ENCODE results near the gene AXDND1. TPM values are rescaled to one million over a fixed set of nuclear protein-coding genes. Genes with fewer than 3 reads are reported as not detected.
A peak's percentile ranks its signal among the peaks of the same experiment; 100 is the strongest.

AXDND1 gene
- polyA plus RNA-seq, 3 donors = 0.09 TPM; not detected in 2

DNA sequence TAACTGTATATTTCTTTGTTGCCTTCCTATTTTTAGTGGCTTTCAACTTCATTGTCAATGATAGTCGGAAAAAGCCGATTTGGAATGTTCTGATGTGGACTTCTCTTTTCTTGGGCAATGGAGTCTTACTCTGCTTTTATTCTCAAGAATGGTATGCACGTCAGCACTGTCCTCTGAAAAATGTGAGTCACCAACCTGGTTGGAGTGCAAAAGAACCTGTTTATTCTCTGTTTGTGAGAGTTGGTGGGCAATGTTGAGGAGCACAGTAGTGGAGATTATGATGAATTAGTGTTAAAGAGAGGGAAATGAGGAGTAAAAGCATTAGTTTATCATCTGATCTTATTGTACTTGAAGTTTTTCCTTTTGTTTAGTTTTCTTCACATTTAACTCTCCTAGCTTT is 14.5 kb upstream of the AXDND1 start:
- no peaks in the 10 kb centered on the region for H3K27me3 ChIP-seq (ENCODE audit: control insufficient read depth in 2 of 2, insufficient read depth in 2 of 2, low read length in 2 of 2)
- H3K4me1 ChIP-seq (ENCODE audit: control insufficient read depth in 1 of 2, insufficient read depth in 2 of 2, low read length in 2 of 2) = no peaks in the 10 kb centered on the region
- no peak for DNase-seq
- H3K36me3 ChIP-seq (replicated peaks in 1 of 2; ENCODE audit: control insufficient read depth in 1 of 2, insufficient read depth in 2 of 2, low read length in 2 of 2) = peaks cover 77 to 96% of the 10 kb centered on the region in 2 donors
- H3K4me2 ChIP-seq (replicated peaks; ENCODE audit: extremely low read depth, low read length, poor library complexity, severe bottlenecking) = no peak overlapping the region
- Mint-ChIP-seq H3K4me3 (no peak overlapping the region), H3K27ac (peak overlapping the region in 1 of 7 donors; percentile 61), H3K9me3 (no peaks in the 10 kb centered on the region), H3K27me3 (ENCODE audit: low read depth in 3 of 3) (peaks cover 0 to 3% (median 0%) of the 10 kb centered on the region in 3 donors), H3K4me1 (peaks cover 15% of the 10 kb centered on the region), H3K36me3 (peaks cover 73 to 86% of the 10 kb centered on the region in 2 donors)
- TF ChIP-seq, protein P1, sequence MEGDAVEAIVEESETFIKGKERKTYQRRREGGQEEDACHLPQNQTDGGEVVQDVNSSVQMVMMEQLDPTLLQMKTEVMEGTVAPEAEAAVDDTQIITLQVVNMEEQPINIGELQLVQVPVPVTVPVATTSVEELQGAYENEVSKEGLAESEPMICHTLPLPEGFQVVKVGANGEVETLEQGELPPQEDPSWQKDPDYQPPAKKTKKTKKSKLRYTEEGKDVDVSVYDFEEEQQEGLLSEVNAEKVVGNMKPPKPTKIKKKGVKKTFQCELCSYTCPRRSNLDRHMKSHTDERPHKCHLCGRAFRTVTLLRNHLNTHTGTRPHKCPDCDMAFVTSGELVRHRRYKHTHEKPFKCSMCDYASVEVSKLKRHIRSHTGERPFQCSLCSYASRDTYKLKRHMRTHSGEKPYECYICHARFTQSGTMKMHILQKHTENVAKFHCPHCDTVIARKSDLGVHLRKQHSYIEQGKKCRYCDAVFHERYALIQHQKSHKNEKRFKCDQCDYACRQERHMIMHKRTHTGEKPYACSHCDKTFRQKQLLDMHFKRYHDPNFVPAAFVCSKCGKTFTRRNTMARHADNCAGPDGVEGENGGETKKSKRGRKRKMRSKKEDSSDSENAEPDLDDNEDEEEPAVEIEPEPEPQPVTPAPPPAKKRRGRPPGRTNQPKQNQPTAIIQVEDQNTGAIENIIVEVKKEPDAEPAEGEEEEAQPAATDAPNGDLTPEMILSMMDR (IDR thresholded peaks at IDR 0.05) = no peak
- no peak overlapping the region for H3K9ac ChIP-seq (ENCODE audit: insufficient read depth, low read length, poor library complexity, severe bottlenecking)
- no peaks in the 10 kb centered on the region for H3K9me3 ChIP-seq (replicated peaks in 1 of 2; ENCODE audit: control insufficient read depth in 1 of 2, insufficient read depth in 1 of 2, low read length in 2 of 2)
- 100% methylated on average over 1 of the region's 3 CpGs for WGBS (ENCODE audit: insufficient coverage)
- no peaks in the 10 kb centered on the region for H4K20me1 ChIP-seq (ENCODE audit: insufficient read depth, low read length)
- H2AFZ ChIP-seq (ENCODE audit: insufficient read depth, low read depth, low read length, poor library complexity, severe bottlenecking) = no peak overlapping the region
- no peaks in the 10 kb centered on the region for H3K79me2 ChIP-seq (ENCODE audit: insufficient read depth, low read length)
- no peak overlapping the region for H3K4me3 ChIP-seq (replicated peaks in 1 of 3; ENCODE audit: low read depth in 2 of 3, low read length in 3 of 3)
- intact Hi-C loops (cut with micrococcal nuclease) = no loop called here
- peak overlapping the region in 1 of 2 donors; percentile 21 for H3K27ac ChIP-seq (ENCODE audit: low read depth in 1 of 2, low read length in 2 of 2)

DNA sequence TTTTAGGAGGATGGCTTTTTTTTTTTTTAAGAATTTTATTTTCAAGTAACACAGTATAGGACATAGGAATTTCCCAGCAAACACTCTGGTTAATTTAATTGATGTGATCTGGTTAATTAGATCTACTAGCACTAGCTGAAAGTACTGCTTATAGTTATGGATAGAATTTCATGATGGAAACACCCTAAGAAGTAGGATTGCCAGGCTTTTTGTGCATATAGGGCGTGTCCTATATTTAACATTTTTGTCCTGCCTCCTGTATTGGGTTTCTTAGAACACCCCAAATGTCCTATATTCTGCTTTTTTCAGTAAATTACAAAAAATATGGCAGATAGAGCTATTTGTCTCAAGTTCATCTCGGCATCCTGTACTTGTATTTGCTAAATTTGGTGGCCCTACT is 13.5 kb upstream of the AXDND1 start:
- Histone ChIP-seq H3K4me2 (replicated peaks; ENCODE audit: extremely low read depth, low read length, poor library complexity, severe bottlenecking) (no peak overlapping the region), H3K9me3 (replicated peaks in 1 of 2; ENCODE audit: control insufficient read depth in 1 of 2, insufficient read depth in 1 of 2, low read length in 2 of 2) (no peaks in the 10 kb centered on the region), H2AFZ (ENCODE audit: insufficient read depth, low read depth, low read length, poor library complexity, severe bottlenecking) (no peak overlapping the region), H3K79me2 (ENCODE audit: insufficient read depth, low read length) (no peaks in the 10 kb centered on the region), H4K20me1 (ENCODE audit: insufficient read depth, low read length) (no peaks in the 10 kb centered on the region), H3K36me3 (replicated peaks in 1 of 2; ENCODE audit: control insufficient read depth in 1 of 2, insufficient read depth in 2 of 2, low read length in 2 of 2) (peaks cover 72 to 96% of the 10 kb centered on the region in 2 donors), H3K9ac (ENCODE audit: insufficient read depth, low read length, poor library complexity, severe bottlenecking) (no peak overlapping the region), H3K27ac (ENCODE audit: low read depth in 1 of 2, low read length in 2 of 2) (no peak overlapping the region), H3K4me1 (ENCODE audit: control insufficient read depth in 1 of 2, insufficient read depth in 2 of 2, low read length in 2 of 2) (no peaks in the 10 kb centered on the region), H3K4me3 (replicated peaks in 1 of 3; ENCODE audit: low read depth in 2 of 3, low read length in 3 of 3) (no peak overlapping the region), H3K27me3 (ENCODE audit: control insufficient read depth in 2 of 2, insufficient read depth in 2 of 2, low read length in 2 of 2) (no peaks in the 10 kb centered on the region)
- TF ChIP-seq, protein P1 (IDR thresholded peaks at IDR 0.05) = no peak
- Mint-ChIP-seq H3K4me3 (no peak overlapping the region), H3K4me1 (peaks cover 8% of the 10 kb centered on the region), H3K27me3 (ENCODE audit: low read depth in 3 of 3) (peaks cover 0 to 1% (median 0%) of the 10 kb centered on the region in 3 donors), H3K9me3 (no peaks in the 10 kb centered on the region), H3K36me3 (peaks cover 76 to 82% of the 10 kb centered on the region in 2 donors), H3K27ac (peak overlapping the region in 1 of 7 donors; percentile 14)
- intact Hi-C loops (cut with micrococcal nuclease) = no loop called here
- WGBS (ENCODE audit: insufficient coverage) = no CpG with 5 or more reads among the region's 2 CpGs
- DNase-seq = no peak

Data from CD14-positive monocyte (primary cell).